H1 (cell line): ENCODE data around the gene FOXL2. TPM values are rescaled to one million over a fixed set of nuclear protein-coding genes. Genes with fewer than 3 reads are reported as not detected.
A peak's percentile ranks its signal among the peaks of the same experiment; 100 is the strongest.

Experiments
- CTCF ChIA-PET: fragments of 300-600 bp; sonication (Branson Sonifier 250); formaldehyde crosslinking; loops from one replicate; lab custom pipeline; 2021; ENCODE audit not compliant: partially characterized antibody; lab: Charles Lee
- POLR2A ChIA-PET: fragments of 300-600 bp; sonication (Branson Sonifier 250); formaldehyde crosslinking; loops from one replicate; lab custom pipeline; 2021; ENCODE audit warnings: inconsistent platforms; ENCODE audit not compliant: partially characterized antibody; lab: Charles Lee
- DNase-seq, 2 experiments: peaks; one replicate each; pipeline versions ENCODE4 v3.0.0 to v3.0.0-alpha.2; 2010 to 2022; ENCODE audit warnings: low spot score in 2 of 2, low read depth in 1 of 2, mixed read lengths in 1 of 2
- FAIRE-seq: peaks from 2 replicates; lab custom pipeline; 2011; peaks lifted over from hg19 to GRCh38; lab: Jason Lieb, UNC
- H2AFZ ChIP-seq: 2 replicates; pipeline ENCODE4 v1.8.1; 2012; ENCODE audit warnings: low read length, inconsistent platforms
- H2AK5ac ChIP-seq: 2 replicates; pipeline ENCODE4 v1.6.1; 2013; ENCODE audit warnings: low read depth, low read length
- H2BK120ac ChIP-seq: replicated peaks from 2 replicates; pipeline ENCODE3; 2013; ENCODE audit warnings: low read depth, low read length, inconsistent platforms
- H2BK12ac ChIP-seq: 2 replicates; pipeline ENCODE4 v1.6.1; 2013; ENCODE audit warnings: low read depth, low read length
- H2BK15ac ChIP-seq: 2 replicates; pipeline ENCODE4 v1.6.1; 2013; ENCODE audit warnings: low read length
- H2BK20ac ChIP-seq: 2 replicates; pipeline ENCODE4 v1.6.1; 2013; ENCODE audit warnings: low read length
- H2BK5ac ChIP-seq: 2 replicates; pipeline ENCODE4 v1.6.1; 2013; ENCODE audit warnings: low read depth, low read length
- H3K14ac ChIP-seq: 2 replicates; pipeline ENCODE4 v1.6.1; 2013; ENCODE audit warnings: inconsistent platforms; ENCODE audit not compliant: insufficient read length
- H3K18ac ChIP-seq: 2 replicates; pipeline ENCODE4 v1.6.1; 2013; ENCODE audit warnings: low read length; ENCODE audit errors: extremely low read depth
- H3K23ac ChIP-seq: 2 replicates; pipeline ENCODE4 v1.6.1; 2013; ENCODE audit warnings: inconsistent platforms; ENCODE audit not compliant: insufficient read length
- H3K23me2 ChIP-seq: 2 replicates; pipeline ENCODE4 v1.6.1; 2013; ENCODE audit warnings: low read depth, low read length
- H3K27ac ChIP-seq: 2 replicates; pipeline ENCODE4 v1.6.1; 2011; ENCODE audit warnings: low read depth, low read length, inconsistent platforms
- H3K27me3 ChIP-seq, 4 experiments: replicated peaks in 1 of 4; 1 replicate in 1 of 4; 2 replicates in 3 of 4; pipeline versions ENCODE4 v1.6.1 to v1.8.1; 2011 to 2013; ENCODE audit warnings: low read length in 3 of 4, mild to moderate bottlenecking in 3 of 4, inconsistent platforms in 2 of 4, mixed read lengths in 2 of 4, moderate library complexity in 1 of 4; ENCODE audit not compliant: control insufficient read depth in 3 of 4, insufficient read depth in 3 of 4; ENCODE audit errors: extremely low read depth in 1 of 4
- H3K36me3 ChIP-seq, 4 experiments: 2 replicates each; pipeline versions ENCODE4 v1.6.1 to v1.8.1; 2011 to 2013; ENCODE audit warnings: mild to moderate bottlenecking in 4 of 4, low read length in 3 of 4, moderate library complexity in 2 of 4, control low read depth in 1 of 4, inconsistent platforms in 1 of 4; ENCODE audit not compliant: insufficient read depth in 4 of 4, control insufficient read depth in 2 of 4
- H3K4ac ChIP-seq: replicated peaks from 2 replicates; pipeline ENCODE3; 2013; ENCODE audit warnings: low read length, low read depth, mixed read lengths, inconsistent platforms; ENCODE audit not compliant: insufficient read length
- H3K4me1 ChIP-seq, 4 experiments: replicated peaks in 1 of 4; 1 replicate in 1 of 4; 2 replicates in 3 of 4; pipeline versions ENCODE4 v1.6.1 to v1.8.1; 2011 to 2013; ENCODE audit warnings: low read length in 3 of 4, inconsistent platforms in 2 of 4, mixed read lengths in 1 of 4; ENCODE audit not compliant: insufficient read depth in 4 of 4, control insufficient read depth in 3 of 4
- H3K4me2 ChIP-seq, 2 experiments: 2 replicates each; pipeline versions ENCODE4 v1.6.1 to v1.8.1; 2011 to 2013; ENCODE audit warnings: low read depth in 2 of 2, low read length in 2 of 2, control low read depth in 1 of 2, inconsistent platforms in 1 of 2, mild to moderate bottlenecking in 1 of 2; ENCODE audit not compliant: insufficient read depth in 1 of 2
- H3K4me3 ChIP-seq, 4 experiments: fragments of 200-600, 300-600 bp in 1 of 4; sonication (generic), shearing (Covaris generic), sonication (Bioruptor Twin) in 1 of 4; 2 replicates each; pipeline versions ENCODE4 v1.5.1 to v1.8.1; 2011 to 2016; ENCODE audit warnings: low read length in 4 of 4, low read depth in 3 of 4, control low read depth in 2 of 4, inconsistent platforms in 2 of 4, mild to moderate bottlenecking in 2 of 4, mixed read lengths in 1 of 4, moderate library complexity in 1 of 4; ENCODE audit not compliant: insufficient read depth in 2 of 4; ENCODE audit errors: extremely low read depth in 1 of 4
- H3K56ac ChIP-seq: replicated peaks from 2 replicates; pipeline ENCODE3; 2013; ENCODE audit warnings: low read depth, mild to moderate bottlenecking, mixed read lengths, low read length, inconsistent platforms; ENCODE audit not compliant: insufficient read length
- H3K79me1 ChIP-seq: 2 replicates; pipeline ENCODE4 v1.6.1; 2013; ENCODE audit warnings: low read depth, low read length, control low read depth
- H3K79me2 ChIP-seq, 2 experiments: 2 replicates each; pipeline versions ENCODE4 v1.6.1 to v1.8.1; 2012 to 2013; ENCODE audit warnings: low read length in 2 of 2, mild to moderate bottlenecking in 2 of 2, inconsistent platforms in 1 of 2; ENCODE audit not compliant: insufficient read depth in 2 of 2, control insufficient read depth in 1 of 2
- H3K9ac ChIP-seq, 4 experiments: replicated peaks in 1 of 4; 1 replicate in 1 of 4; 2 replicates in 3 of 4; pipeline versions ENCODE4 v1.6.1 to v1.8.1; 2011 to 2013; ENCODE audit warnings: low read depth in 3 of 4, low read length in 3 of 4, control low read depth in 2 of 4, mild to moderate bottlenecking in 2 of 4, moderate library complexity in 2 of 4, inconsistent platforms in 1 of 4; ENCODE audit errors: extremely low read depth in 1 of 4
- H3K9me3 ChIP-seq, 2 experiments: 2 replicates each; pipeline versions ENCODE4 v1.6.1 to v1.8.1; 2012 to 2013; ENCODE audit warnings: mild to moderate bottlenecking in 2 of 2, moderate library complexity in 2 of 2, control low read depth in 1 of 2, inconsistent platforms in 1 of 2, low read depth in 1 of 2, low read length in 1 of 2, mixed read lengths in 1 of 2; ENCODE audit not compliant: insufficient read depth in 2 of 2
- H4K20me1 ChIP-seq, 2 experiments: replicated peaks in 1 of 2; 2 replicates each; pipeline versions ENCODE3 to v1.8.1; 2011 to 2013; ENCODE audit warnings: inconsistent platforms in 2 of 2, low read length in 2 of 2, mild to moderate bottlenecking in 1 of 2; ENCODE audit not compliant: insufficient read depth in 2 of 2, control insufficient read depth in 1 of 2
- H4K5ac ChIP-seq: 2 replicates; pipeline ENCODE4 v1.6.1; 2013; ENCODE audit warnings: low read length, low read depth, mixed read lengths, inconsistent platforms; ENCODE audit not compliant: insufficient read length
- H4K8ac ChIP-seq: 2 replicates; pipeline ENCODE4 v1.8.0; 2013; ENCODE audit warnings: mild to moderate bottlenecking, moderate library complexity, low read length, inconsistent platforms; ENCODE audit not compliant: insufficient read depth; ENCODE audit errors: extremely low read depth
- H4K91ac ChIP-seq: replicated peaks from 2 replicates; pipeline ENCODE3; 2013; ENCODE audit warnings: low read length, mixed read lengths, inconsistent platforms; ENCODE audit not compliant: insufficient read length
- CBX8 ChIP-seq: fragments of 300-800, 300-1000 bp; sonication (generic); IDR thresholded peaks from 2 replicates; pipeline ENCODE4 v1.7.1; 2016; ENCODE audit warnings: low read depth, low read length, borderline replicate concordance
- CTCF ChIP-seq, 3 experiments: IDR thresholded peaks; 1 replicate in 2 of 3; 2 replicates in 1 of 3; pipeline versions ENCODE4 v1.5.1 to v1.6.1; 2011; ENCODE audit warnings: low read length in 3 of 3, mild to moderate bottlenecking in 3 of 3, inconsistent platforms in 2 of 3, low read depth in 1 of 3, moderate library complexity in 1 of 3; ENCODE audit not compliant: insufficient read depth in 1 of 3; ENCODE audit errors: control extremely low read depth in 1 of 3
- EZH2 ChIP-seq: fragments of 200-600 bp; sonication (generic); IDR thresholded peaks from 2 replicates; pipeline ENCODE4 v1.7.1; 2012; ENCODE audit warnings: low read depth, mild to moderate bottlenecking, moderate library complexity, low read length, inconsistent platforms; ENCODE audit not compliant: severe bottlenecking
- GABPA ChIP-seq: IDR thresholded peaks from 2 replicates; pipeline ENCODE4 v1.6.1; 2011; ENCODE audit warnings: mild to moderate bottlenecking, low read length, moderate library complexity, borderline replicate concordance; ENCODE audit not compliant: insufficient read depth
- KDM4A ChIP-seq: IDR thresholded peaks from one replicate; pipeline ENCODE4 v1.7.1; 2012; ENCODE audit warnings: low read depth, mild to moderate bottlenecking, moderate library complexity, low read length, inconsistent platforms; ENCODE audit not compliant: severe bottlenecking
- SIRT6 ChIP-seq: IDR thresholded peaks from one replicate; pipeline ENCODE4 v1.7.1; 2012; ENCODE audit warnings: low read length, inconsistent platforms
- SP1 ChIP-seq: IDR thresholded peaks from 2 replicates; pipeline ENCODE4 v1.6.1; 2011; ENCODE audit warnings: low read depth, low read length
- SUZ12 ChIP-seq: fragments of 200-600 bp; sonication (generic); IDR thresholded peaks from 2 replicates; pipeline ENCODE4 v1.6.1; 2012; ENCODE audit warnings: mild to moderate bottlenecking, inconsistent platforms, low read length, moderate library complexity, mixed read lengths
- TEAD4 ChIP-seq: IDR thresholded peaks from 2 replicates; pipeline ENCODE4 v1.6.1; 2012; ENCODE audit warnings: low read depth, low read length, inconsistent platforms, mixed read lengths
- WGBS, 2 experiments: shearing (Covaris generic) in 1 of 2; methylation state at CpG; one replicate each; pipeline versions ENCODE4 v1.1.6 to v1.1.7; 2013 to 2015; ENCODE audit warnings: low lambda C conversion rate in 2 of 2, mixed read lengths in 2 of 2, inconsistent platforms in 1 of 2, low coverage in 1 of 2, missing lambda C conversion rate in 1 of 2; ENCODE audit not compliant: insufficient replicate concordance in 2 of 2, insufficient coverage in 1 of 2, insufficient read length in 1 of 2; ENCODE audit errors: extremely low coverage in 1 of 2, missing lambda C conversion rate in 1 of 2; 5-methylcytosine and 5-hydroxymethylcytosine counted together
- polyA plus RNA-seq, 7 experiments: library from polyadenylated mRNA; depleted of rRNA in 3 of 7; stranded (reverse) in 5 of 7; unstranded in 2 of 7; fragments of >200 nt in 5 of 7; fragments of 200-250 nt in 2 of 7; gene quantifications; 1 replicate in 5 of 7; 2 replicates in 1 of 7; 4 replicates in 1 of 7; pipeline versions ENCODE4 v1.2.1 to v1.2.3, GENCODE V29; 2011 to 2013; ENCODE audit warnings: missing spikeins in 2 of 7, mixed read lengths in 2 of 7
- total RNA-seq: library from RNA; stranded (reverse); fragmentation: NEBNext Ultra II Directional; extraction: Animal tissue kit (Norgen Biotek cat#: 25700); gene quantifications from 2 replicates; pipeline ENCODE4 v1.2.1, GENCODE V29; 2021

The FOXL2 gene
- total and polyA plus RNA-seq, 2 of the 8 experiments (the other 6 are each of a cell fraction or from before 2014, with no cell fraction given) = 0.59 to 2.4 TPM

- 17% methylated on average over 14 of the region's 21 CpGs; no CpG with 5 or more reads in 1 of the 2 experiments for WGBS, 2 experiments
- H2BK5ac ChIP-seq = peak overlapping the region; percentile 61; the same call in 1 of the 2 replicates
- peak overlapping the region; percentile 88 for H2AK5ac ChIP-seq
- H3K9me3 ChIP-seq = no peaks in the 10 kb centered on the region; a peak in 1 of 4 replicates
- no peak for FAIRE-seq
- peaks cover 7 to 50% (median 21%) of the 10 kb centered on the region in 4 experiments for H3K4me1 ChIP-seq
- no peak overlapping the region for H3K56ac ChIP-seq
- CTCF ChIA-PET = interaction anchor here (0.5 to 8.8 kb wide), 15 partner anchors 7 to 807 kb away, joined by 3 to 78 read pairs (median 5); no protein-coding TSS in a partner anchor
- DNase-seq = peak in 1 of 2 experiments; percentile 67
- peak overlapping the region; percentile 62; the same call in 1 of the 2 replicates for H3K18ac ChIP-seq
- H3K9ac ChIP-seq = no peak overlapping the region
- no peak overlapping the region for H3K14ac ChIP-seq
- peak overlapping the region; percentile 95 for H2BK12ac ChIP-seq
- peaks cover 0 to 4% (median 0%) of the 10 kb centered on the region in 4 experiments; a peak in 1 of 8 replicates for H3K36me3 ChIP-seq
- H3K4me3 ChIP-seq = peak overlapping the region; percentile 37 to 67 (median 46)
- peak overlapping the region; percentile 92 for H4K91ac ChIP-seq
- H3K27me3 ChIP-seq = peaks cover 74 to 100% (median 94%) of the 10 kb centered on the region in 4 experiments
- POLR2A ChIA-PET = interaction anchor here (0.6 to 10.0 kb wide), 10 partner anchors 11 to 516 kb away, joined by 3 to 149 read pairs (median 4); partner anchors contain the start of genes CEP70 and PRR23A
- H3K79me1 ChIP-seq = no peaks in the 10 kb centered on the region
- H3K4me2 ChIP-seq = peak overlapping the region; percentile 80 to 84
- H2AFZ ChIP-seq = no peak overlapping the region
- no peaks in the 10 kb centered on the region for H3K79me2 ChIP-seq
- peak overlapping the region; percentile 88 for H2BK20ac ChIP-seq
- peak overlapping the region; percentile 87 for H3K4ac ChIP-seq
- H4K20me1 ChIP-seq = peaks cover 4 to 16% of the 10 kb centered on the region in 2 experiments
- peaks cover 28% of the 10 kb centered on the region for H3K23me2 ChIP-seq
- no peak overlapping the region; the same call in 1 of the 2 replicates for H4K8ac ChIP-seq
- H3K23ac ChIP-seq = no peak overlapping the region
- H4K5ac ChIP-seq = no peak overlapping the region
- no peak overlapping the region for H3K27ac ChIP-seq
- peak overlapping the region; percentile 61 for H2BK120ac ChIP-seq
- peak overlapping the region; percentile 92 for H2BK15ac ChIP-seq
- TF ChIP-seq SP1 (no peak), SUZ12 (peak; percentile 1), TEAD4 (no peak), CBX8 (no peak), GABPA (no peak), SIRT6 (no peak), KDM4A (no peak), EZH2 (peak; percentile 14), CTCF (IDR thresholded peaks at IDR 0.05; ENCODE audit: control extremely low read depth in 1 of 3, insufficient read depth in 1 of 3, low read depth in 1 of 3, low read length in 3 of 3) (no peak)
Measured at GRCh38 chr3:138947495-138948121, 671 bp upstream of the FOXL2 start.
